GM21447 (cell line): ENCODE data around the gene DDX11.
"Not testable (repeated sequence)": the region's sequence is repeated elsewhere in the genome, so short reads cannot be mapped to it uniquely, and the experiment has no call there.

Experiments used
- ATAC-seq: cut with Tn5 transposase; IDR thresholded peaks from one replicate; pipeline ENCODE4 v1.9.1; 2021; ENCODE audit not compliant: unreplicated experiment

Gene DDX11

GRCh38 chr12:31098363-31098762, 24.7 kb downstream of the DDX11 start:
- ATAC-seq = not testable (repeated sequence)

- ATAC-seq = not testable (repeated sequence)
Observed at GRCh38 chr12:31098771-31099170, 25.1 kb downstream of the DDX11 start.

- ATAC-seq = not testable (repeated sequence)
Observed at GRCh38 chr12:31099434-31099833, 25.8 kb downstream of the DDX11 start.

GRCh38 chr12:31100503-31101208, 27.0 kb downstream of the DDX11 start:
- peak; percentile 83 for ATAC-seq

- not testable (repeated sequence) for ATAC-seq
Observed at GRCh38 chr12:31102125-31102524, 28.5 kb downstream of the DDX11 start.

GRCh38 chr12:31102596-31102995, 28.9 kb downstream of the DDX11 start:
- not testable (repeated sequence) for ATAC-seq

- ATAC-seq = not testable (repeated sequence)
Observed at GRCh38 chr12:31103561-31103975, 29.9 kb downstream of the DDX11 start.

GRCh38 chr12:31104220-31104619, 30.6 kb downstream of the DDX11 start:
- ATAC-seq = not testable (repeated sequence)

GRCh38 chr12:31104773-31105172, 31.1 kb downstream of the DDX11 start:
- ATAC-seq = not testable (repeated sequence)

GRCh38 chr12:31105668-31106067, 32.0 kb downstream of the DDX11 start:
- ATAC-seq = no peak

GRCh38 chr12:31106101-31106803, 32.6 kb downstream of the DDX11 start:
- ATAC-seq = no peak

- ATAC-seq = not testable (repeated sequence)
Observed at GRCh38 chr12:31109773-31110172, 36.1 kb downstream of the DDX11 start.

- not testable (repeated sequence) for ATAC-seq
Observed at GRCh38 chr12:31110263-31110662, 36.6 kb downstream of the DDX11 start.

GRCh38 chr12:31115092-31115601, 41.5 kb downstream of the DDX11 start:
- not testable (repeated sequence) for ATAC-seq

GRCh38 chr12:31116846-31117202, 43.2 kb downstream of the DDX11 start:
- not testable (repeated sequence) for ATAC-seq

GRCh38 chr12:31117203-31118011, 43.7 kb downstream of the DDX11 start:
- ATAC-seq = peak; percentile 65

GRCh38 chr12:31118347-31119191, 44.9 kb downstream of the DDX11 start:
- no peak for ATAC-seq

- ATAC-seq = no peak
Observed at GRCh38 chr12:31119192-31119802, 45.6 kb downstream of the DDX11 start.

- ATAC-seq = no peak
Observed at GRCh38 chr12:31119803-31120211, 46.1 kb downstream of the DDX11 start.
